Measurements from ENCODE around the gene DOCK2.

The DOCK2 gene

DNA sequence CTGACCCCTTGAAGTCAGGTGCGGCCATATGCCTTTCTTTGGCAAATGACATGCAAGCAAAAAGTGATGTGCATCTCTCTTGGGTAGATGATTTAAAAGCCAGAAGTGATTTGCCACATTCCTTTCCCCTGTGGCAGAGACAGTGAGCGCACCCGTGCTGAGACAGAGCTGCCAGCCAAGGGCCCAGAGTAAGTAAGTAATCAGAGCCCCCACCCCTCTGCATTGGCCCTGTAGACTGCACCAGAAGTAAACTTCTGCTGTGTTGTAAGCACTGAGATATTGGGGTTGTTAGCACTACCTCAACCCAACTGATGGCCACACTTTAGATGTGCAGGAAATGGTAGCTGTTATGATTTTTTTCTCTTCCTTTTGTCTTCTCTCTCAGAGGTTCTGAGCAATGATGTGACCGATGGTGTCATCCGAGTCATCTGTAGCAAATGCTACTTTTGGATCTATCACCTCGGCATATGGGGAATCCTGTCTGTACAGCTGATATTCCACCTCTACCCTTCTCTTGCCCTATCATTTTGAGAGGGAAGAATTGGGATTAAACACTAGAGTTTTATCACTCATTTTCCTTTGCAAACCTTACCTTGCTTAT is 58.0 kb downstream of the DOCK2 start:
- no peak for DNase-seq

DNA sequence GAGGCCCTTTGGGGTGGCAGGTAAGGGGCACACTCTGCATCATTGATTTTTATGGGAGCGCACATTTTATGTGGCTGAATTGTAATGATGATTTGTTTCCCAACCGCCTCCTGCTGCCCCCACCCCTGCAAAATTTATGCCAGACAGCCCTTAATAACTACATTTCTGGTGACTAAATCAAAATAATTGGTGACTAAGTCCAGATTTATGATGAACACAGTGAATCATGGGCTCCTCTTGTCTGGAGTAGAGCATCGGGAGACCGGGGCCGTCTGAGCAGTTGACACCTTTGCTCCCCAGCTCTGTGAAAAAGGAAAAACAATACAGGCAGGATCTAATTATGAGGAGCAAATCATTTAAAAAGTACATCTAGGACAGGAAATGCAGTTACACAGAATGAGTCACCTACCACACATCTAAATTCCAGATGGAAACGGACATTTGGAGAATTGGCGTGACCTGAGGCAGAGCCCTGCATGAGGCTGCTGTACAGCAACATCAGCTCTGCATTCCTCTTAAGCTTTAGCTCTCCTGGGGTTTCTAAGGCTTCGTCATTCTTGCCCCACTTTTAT is 58.9 kb downstream of the DOCK2 start:
- no peak for DNase-seq

DNA sequence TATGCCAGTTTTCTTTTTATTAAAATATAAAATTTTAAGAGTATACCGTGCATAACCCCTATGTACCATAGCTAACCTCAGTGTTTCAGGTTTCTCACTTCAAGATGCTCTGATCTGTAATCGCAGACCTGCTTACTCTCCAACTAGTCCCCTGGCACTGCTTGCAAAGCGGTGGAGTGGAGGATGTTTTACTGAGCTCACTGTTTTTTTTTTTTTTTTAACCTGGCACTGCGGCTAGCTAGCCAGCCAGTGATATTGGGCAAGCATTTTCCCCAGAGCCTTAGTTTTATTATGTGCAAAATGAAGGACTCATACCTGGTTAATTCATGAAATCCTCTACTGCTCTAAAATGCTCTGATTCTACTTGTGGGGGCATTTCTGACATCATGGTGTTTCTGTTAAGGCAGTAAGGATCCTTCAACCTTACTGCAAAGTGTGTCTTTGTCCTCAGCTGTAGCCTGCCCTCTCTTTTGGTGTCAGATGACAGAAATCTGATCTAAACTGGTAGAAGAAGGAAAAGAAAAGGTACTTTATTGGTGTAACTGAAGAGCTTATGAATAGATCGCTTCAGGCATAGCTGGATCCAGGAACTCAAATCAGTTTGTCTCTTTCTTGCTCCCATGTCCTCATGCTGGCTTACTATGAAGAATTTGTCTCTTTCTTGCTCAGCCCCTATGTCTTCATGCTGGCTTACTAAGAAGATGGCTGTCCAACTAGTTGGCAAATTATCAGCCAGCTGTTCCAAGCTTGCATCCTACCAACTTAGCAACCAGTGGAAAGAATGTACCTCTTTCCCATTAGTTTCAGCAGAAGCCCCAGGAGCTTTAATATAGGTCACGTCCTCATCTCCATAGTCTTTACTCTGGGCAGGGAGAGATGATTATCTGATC is 59.8 kb downstream of the DOCK2 start:
- no peak for DNase-seq

DNA sequence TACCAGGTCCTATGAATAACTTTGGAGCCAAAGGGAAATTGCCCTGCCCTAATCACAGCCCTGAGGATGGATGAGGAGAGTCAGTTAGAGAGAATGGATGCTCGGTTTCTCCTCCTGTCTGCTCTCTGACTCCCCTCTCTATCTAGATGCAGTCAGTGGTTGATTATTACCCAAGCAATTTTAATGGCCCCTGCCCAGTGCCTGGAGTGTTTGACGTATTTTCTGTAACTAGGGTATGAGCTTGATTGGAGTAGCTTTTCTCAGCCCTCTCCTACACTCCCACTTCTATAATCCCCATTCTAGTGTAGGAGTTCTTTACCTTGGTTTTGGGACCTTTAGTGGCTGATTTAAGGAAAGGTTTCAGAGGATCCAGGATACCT is 60.4 kb downstream of the DOCK2 start:
- no peak for DNase-seq

DNA sequence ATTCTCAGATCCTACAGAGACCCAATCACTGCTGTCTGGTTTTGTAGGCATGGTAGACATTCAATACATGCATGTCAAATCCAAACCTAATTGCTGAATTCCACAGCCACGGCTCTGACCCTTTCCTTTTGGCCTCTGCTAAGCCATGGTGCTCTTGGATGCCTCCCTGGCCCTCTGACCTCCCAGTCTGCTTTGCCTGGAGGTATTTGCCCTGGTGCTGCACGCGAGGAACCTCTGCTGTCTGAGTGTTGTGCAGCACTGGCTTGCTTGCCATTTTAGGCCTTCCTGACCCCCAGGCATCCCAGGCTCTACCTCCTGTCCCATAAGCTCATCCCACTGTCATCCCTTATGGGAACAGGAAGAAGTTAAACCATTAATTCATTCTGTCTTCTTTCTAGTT is 60.9 kb downstream of the DOCK2 start:
- DNase-seq: no peak

DNA sequence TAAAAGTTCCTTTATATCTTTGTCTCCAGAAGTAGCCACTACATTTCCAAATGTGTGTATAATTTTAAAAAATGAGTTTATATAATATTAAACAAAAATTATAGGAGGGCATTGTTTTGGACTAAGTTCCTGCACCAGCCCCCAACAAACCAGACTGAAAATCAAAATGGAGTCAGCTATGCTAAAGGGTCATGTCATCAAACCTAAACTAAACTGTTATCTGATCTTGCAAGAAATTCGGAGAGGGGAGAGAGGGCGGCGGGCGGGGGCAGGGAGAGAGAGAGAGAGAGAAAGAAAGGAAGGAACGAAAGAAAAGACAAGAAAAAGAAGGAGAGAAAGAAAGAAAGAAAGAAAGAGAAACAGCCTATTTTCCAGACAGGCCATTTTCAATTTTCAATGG is 63.5 kb downstream of the DOCK2 start:
- DNase-seq: no peak

DNA sequence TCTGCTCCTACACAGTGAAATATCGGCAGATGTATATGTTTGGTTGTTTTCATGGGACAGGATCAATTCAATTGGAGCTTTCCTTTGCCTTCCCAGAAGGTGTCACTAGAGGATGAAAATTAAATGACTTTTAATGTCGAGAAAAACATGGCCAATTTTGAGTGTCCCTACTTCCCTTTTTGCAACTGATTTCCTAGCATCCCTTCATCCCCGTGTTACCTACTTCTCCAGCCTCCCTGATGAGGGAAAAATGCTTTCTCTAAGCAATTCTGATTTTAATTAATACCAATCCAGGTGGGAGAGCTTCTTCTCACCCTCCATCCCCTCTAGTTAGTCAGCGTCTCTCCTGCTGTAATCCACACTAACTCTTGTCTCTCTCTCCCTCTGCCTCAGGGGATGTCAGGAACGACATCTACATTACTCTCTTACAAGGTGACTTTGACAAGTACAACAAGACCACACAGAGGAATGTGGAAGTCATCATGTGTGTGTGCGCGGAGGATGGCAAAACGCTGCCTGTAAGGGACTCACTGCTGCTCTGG is 64.9 kb downstream of the DOCK2 start:
- DNase-seq: peak; percentile 9

DNA sequence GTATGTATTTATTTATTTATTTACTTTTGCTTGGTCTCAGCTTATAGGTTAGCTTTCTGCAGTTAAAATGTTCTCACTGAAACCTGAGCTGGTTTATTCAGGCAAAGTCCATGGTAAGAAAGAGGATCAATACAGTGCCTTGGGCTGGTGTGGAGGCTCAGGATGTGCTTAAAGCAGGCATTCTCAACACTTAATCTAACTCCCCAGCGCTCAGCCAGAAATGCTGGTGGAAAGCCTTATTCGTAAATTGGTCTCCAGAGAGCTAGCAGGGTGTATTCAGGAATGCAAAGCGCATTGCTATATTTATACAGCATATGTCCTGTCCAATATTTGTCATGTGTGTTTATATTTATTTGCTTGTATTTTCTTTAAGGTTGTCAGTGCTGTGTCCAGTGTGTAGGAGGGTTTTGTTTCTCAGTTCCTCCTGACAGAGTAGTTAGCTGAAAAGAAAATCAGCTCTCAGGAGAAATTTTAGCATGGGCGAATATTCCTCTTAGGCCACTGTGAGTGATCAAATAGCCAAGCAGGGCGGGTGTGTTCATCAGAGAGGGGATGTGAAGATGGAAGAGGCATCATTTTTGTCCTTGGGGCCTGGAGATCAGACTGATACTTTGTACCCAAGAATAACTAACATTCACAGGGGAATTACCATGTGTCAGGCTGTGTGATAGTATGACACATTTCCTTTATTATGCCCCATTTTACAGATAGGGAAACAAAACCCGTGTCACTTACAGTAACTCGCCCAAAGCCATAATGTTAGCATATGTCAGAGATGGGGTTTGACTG is 65.8 kb downstream of the DOCK2 start:
- no peak for DNase-seq

DNA sequence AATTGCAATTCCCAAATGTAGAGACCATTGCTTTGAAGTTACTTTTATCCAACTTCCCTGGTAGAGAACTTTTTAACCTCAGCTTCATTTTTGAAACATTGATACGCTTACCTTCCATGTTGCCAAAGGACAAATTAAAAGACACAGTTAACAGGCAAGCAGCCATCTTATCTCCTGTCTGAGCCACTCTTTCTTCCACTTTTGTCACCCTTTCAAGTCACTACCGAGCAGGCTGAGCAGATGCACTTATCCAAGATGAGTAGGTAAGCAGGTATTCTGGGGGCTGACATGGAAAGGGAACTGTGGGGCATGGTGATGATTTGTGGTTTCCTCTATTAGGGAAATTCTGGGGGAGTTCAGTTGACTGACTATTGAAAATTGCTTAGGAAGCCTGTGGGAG is 66.7 kb downstream of the DOCK2 start:
- DNase-seq: no peak

DNA sequence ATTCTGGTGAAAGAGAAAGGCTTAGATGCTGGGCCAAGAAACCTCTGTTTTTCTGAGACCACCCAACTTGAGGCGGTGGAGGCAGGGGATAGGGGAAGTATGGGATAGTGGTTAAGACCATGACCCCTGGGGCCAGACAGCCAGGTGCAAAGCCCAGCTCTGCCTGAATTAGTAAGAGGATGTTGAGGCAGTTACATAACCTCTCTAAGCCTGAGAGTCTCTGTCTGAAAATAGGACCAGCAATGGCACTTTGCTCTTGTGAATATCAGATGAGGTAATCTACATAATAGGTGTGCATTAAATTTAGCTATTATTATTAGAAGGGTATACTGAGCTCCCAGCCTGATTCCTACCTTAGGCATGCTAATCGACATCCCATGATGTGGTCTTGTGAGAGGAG is 68.2 kb downstream of the DOCK2 start:
- no peak for DNase-seq

DNA sequence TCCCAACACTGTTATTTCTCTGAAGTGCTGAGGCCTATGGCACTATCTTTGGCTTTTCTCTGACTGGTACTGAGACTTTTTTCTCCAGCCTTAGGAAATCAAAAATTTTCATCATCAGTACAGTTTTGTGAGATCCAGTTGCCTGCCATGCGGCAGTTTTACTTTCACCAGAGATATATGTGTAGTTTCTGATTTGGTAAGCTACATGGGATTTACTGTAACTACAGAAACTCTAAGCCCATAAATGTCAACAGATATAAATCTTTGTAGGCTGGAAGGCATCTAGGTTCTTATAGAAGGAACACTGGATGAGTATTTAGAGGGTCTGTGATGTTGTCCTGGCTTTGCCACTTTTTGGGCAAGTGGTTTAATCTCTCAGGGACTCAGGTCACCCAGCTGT is 69.0 kb downstream of the DOCK2 start:
- DNase-seq: no peak

DNA sequence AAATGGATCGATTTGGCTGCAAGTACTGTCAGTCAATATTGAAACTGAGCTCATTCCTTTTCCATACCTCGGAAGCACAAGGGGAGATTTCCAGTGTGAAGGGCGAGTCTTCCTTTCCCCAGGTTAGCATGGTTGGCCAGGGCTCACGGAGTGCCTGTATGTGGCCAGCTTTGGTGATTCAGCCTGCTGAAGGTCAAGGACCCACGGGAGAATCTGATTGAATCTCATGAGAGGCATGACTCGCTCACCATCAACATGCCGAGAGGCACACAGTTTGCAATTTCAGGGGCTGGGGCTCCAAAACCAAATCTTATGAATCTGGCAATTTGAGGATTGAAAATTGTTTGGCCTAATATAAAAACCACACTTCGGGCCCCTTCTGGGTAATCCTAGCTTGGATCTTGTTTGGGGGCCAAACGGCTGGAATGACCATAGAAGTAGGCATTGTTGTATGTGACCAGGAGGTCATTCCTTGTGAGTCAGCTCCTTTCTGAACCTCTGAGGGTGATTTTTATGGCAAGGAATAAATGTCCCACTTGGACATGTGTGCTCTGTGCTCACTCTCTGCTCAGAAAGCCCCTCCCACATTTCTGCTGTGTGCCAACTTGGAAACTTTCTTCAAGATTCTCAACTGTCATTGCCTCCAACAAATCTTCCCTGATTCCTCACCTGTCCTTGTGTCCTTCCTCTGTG is 69.8 kb downstream of the DOCK2 start:
- no peak for DNase-seq

DNA sequence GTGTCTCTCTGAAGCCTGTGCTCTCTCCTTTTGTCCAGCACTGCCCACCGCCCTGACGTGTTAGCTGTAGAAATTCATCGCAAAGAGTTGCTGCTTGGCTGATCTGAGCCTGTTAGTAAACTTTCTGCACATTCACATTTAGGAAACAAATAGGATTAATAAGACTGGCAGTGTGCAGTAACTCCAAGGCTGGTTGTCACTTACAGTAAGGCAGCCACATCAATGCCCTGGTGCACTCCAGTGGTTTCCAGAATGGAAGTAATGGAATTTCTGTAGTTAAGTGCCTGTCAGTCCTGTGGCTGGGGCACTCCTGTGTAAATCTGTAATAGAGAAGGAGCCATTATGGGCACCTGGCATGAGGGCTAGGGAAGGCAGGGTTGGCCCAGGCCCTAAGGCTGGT is 70.6 kb downstream of the DOCK2 start:
- no peak for DNase-seq

DNA sequence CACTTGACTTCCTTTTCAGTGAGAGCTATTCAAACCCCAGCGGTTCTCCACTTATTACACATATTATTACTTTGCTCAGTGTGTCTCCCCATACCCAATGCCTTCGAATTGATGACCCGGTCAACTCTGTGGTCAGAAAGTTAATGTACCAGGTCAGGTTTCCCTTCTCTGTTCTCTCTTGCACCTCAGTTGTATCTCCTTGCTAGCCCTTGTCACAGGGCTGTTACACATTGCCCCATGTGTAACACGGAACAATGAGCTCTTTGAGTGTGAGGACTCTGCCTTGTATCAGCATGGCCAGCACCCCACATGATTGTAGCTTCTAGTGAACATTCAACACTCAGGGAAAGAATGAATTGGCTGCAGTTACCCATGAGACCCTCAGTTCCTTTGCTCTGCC is 73.6 kb downstream of the DOCK2 start:
- no peak for DNase-seq

DNA sequence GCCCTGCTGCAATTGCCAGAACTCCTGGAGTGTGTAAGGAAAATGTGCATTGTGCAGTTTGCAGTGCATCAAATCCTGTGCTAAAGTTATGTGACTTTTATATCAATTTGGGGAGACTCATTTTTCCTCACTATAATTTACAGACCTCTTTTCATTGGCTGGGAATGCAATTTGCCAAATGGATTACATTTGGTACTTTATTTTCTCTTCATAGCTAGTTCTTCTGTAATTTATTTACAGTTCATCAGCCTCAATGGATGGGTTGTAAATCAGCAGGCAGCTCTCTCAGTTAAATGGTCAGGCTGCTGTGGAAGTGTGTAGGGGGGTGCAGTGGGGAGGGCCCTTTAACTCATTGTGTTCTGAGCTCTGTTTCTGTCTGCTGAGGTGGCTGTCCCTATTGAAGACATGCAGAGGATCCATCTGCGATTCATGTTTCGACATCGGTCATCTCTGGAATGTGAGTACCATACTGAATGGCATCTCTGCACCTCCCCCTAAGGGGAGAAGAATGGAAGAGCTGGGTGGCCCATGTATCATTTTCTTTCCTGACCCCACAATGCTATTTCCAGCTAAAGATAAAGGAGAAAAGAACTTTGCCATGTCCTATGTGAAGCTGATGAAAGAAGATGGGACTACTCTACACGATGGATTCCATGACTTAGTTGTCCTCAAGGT is 74.6 kb downstream of the DOCK2 start:
- DNase-seq: no peak

DNA sequence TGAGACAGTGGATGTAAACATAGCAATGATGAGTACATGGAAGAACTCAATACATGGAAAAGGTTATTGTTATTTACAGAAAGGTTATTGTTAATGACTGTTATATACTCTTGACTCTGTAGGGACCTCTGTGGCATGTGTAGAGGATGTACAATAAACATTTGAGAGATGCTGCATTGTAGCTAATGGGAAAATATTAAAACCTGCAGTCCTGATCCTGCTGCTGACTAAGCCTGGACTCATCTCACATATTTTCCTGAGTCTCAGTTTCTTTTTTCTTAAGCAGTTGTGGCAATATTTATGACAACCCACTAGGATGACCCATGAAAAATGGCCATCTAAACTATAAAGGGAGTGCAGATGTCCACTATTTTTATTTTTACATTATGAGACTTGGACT is 75.4 kb downstream of the DOCK2 start:
- no peak for DNase-seq

DNA sequence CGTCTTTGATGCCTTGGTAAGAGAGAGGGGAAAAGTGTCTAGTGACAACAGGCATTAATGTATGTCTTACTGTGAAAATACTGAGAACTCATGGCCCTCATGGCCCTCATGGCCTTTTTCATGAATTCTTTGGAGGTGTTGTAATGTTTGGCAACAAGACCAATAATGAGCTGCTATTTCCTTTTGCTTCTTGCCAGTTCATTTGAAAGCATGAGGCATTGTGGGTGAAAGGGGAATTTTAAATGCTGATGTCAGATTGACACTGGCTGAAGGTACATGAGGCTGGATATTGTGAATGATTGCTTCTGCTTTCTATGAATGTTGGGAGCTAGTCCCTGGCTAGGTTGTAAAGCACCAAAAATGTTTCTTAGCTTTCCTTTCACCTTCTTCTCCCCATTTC is 79.2 kb downstream of the DOCK2 start:
- no peak for DNase-seq

DNA sequence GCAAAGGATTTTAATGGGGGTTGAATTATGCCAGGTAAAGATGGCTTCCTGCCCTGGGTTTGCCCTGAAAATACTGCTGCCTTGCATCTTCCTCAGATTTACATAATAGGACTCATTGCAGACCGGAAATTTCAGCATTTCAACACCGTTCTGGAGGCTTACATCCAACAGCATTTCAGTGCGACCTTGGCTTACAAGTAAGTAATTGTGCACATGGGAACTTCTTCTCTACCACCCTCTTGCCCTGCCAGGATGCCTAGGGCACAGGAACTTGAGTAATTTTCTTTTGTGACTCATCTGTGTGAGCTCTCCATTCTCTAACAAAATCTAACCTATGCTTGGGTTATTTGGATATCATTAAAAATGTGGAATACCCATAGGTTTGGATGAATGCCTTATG is 80.2 kb downstream of the DOCK2 start:
- no peak for DNase-seq

DNA sequence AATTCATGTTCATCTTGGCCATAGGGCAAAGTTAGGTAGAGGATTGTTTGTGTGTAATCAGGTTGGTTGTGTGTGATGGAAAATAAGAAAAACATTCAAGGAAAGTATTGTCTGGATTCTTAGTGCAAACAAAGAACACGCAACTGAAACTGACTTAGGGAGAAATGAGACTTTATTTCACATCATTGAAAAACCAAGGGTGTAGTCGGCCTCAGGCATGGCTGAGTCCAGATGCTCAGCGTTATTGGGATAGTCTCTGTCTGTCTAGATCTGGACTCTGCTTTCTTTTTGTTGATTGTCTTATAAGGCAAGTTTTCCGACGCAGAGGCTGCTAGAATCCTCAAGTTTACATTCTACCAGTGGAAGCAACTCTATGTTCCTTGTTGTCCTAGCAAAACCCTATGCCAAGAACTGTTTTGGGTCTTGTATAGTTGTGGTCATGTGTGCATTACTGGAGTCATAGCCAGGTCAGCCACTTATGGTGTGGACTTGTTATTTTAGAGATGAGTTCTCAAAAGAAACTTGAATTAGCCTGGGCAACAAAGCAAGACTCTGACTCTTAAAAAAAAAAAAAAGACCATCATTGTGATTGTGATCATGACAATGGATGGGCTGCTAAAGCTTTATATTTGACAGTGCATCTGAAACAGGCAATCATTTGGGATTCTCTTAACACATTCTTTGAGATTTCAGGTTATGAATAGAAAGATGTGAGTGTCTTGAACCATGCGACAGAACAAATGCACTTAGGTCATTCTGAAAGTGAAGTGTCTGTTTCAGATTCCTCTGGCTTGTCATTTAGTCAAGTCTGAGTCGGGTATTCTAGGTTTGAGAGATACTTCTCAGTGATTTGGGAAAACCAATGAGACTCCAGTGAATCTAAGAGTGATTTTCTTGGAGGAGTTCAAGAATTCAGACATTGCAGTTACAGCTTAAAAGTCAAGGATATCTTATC is 82.6 kb downstream of the DOCK2 start:
- DNase-seq: no peak

DNA sequence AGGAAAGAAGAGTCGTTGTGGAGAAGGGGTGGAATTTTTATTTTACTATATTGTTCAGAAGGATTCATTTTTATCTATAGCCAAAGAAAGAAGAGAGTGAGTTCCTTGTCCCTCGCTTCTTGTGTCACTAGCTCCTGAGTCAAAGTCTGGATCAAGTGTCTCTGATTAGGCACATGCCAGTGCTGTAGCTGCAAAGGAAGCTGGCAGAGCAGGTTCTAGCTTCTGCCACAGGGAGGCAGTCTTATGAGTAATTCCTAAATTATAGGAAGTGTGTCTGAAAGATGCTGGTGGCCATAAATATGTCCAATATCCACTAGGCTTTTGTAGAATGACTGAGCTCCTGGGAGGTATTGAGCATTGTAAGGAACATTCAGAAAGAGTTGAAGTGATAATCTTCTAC is 84.7 kb downstream of the DOCK2 start:
- no peak for DNase-seq

Measured in NCI-H1092 treated with DMSO at 0.1 percent for 48 hours (cell line).